GM12878 (cell line): Measurements from ENCODE around the gene MMRN2. TPM values are rescaled to one million over a fixed set of nuclear protein-coding genes. Genes with fewer than 3 reads are reported as not detected.

Experiments
- ATAC-seq: fragments of 200-7000 bp; cut with Tn5 transposase; 3 replicates; pipeline ENCODE4 v1.9.1; 2020; ENCODE audit warnings: mild to moderate bottlenecking, moderate library complexity
- BruUV-seq: library from RNA; stranded (reverse); fragments of 400-500 nt; replicated peaks from 2 replicates; lab custom pipeline; 2021; lab: Mats Ljungman, UMichigan
- CTCF ChIA-PET: fragments of 300-600 bp; sonication (Branson Sonifier 250); formaldehyde crosslinking; extraction: SDS; loops from one replicate; lab custom pipeline; 2021; ENCODE audit warnings: inconsistent platforms; lab: Yijun Ruan, JAX
- POLR2A ChIA-PET: fragments of 350-600 bp; formaldehyde crosslinking; extraction: SDS; loops from one replicate; lab custom pipeline; 2021; ENCODE audit warnings: inconsistent platforms; lab: Charles Lee
- RAD21 ChIA-PET: fragments of 300-600 bp; sonication (Branson Sonifier 250); formaldehyde crosslinking; loops from one replicate; lab custom pipeline; 2023; ENCODE audit warnings: antibody characterized with exemption; ENCODE audit not compliant: unreplicated experiment; lab: Charles Lee
- SMC1A ChIA-PET: fragments of 300-600 bp; sonication (Branson Sonifier 250); formaldehyde crosslinking; loops from one replicate; lab custom pipeline; 2023; ENCODE audit not compliant: unreplicated experiment, uncharacterized antibody; lab: Charles Lee
- DNase-seq: peaks from one replicate; pipeline ENCODE4 v3.0.0-alpha.2; 2011; ENCODE audit warnings: low read depth, low spot score
- FAIRE-seq: peaks from 3 replicates; lab custom pipeline; 2011; peaks lifted over from hg19 to GRCh38; lab: Jason Lieb, UNC
- H2AFZ ChIP-seq: 2 replicates; pipeline ENCODE4 v1.6.0; 2011; ENCODE audit warnings: low read depth, low read length, control low read depth; ENCODE audit not compliant: control insufficient read depth
- H3K27ac ChIP-seq: 2 replicates; pipeline ENCODE4 v1.5.1; 2011; ENCODE audit warnings: control low read depth; ENCODE audit not compliant: control insufficient read depth, insufficient read depth
- H3K27me3 ChIP-seq, 2 experiments: replicated peaks in 1 of 2; 2 replicates each; pipeline versions ENCODE4 v1.6.0 to v1.6.1; 2011; ENCODE audit warnings: low read length in 1 of 2; ENCODE audit not compliant: control insufficient read depth in 2 of 2, insufficient read depth in 2 of 2
- H3K36me3 ChIP-seq, 2 experiments: 2 replicates each; pipeline ENCODE4 v1.5.1; 2011; ENCODE audit warnings: low read length in 1 of 2; ENCODE audit not compliant: control insufficient read depth in 2 of 2, insufficient read depth in 2 of 2
- H3K4me1 ChIP-seq: 2 replicates; pipeline ENCODE4 v1.6.1; 2011; ENCODE audit warnings: mild to moderate bottlenecking, low read length, moderate library complexity, mixed read lengths; ENCODE audit not compliant: control insufficient read depth, insufficient read depth
- H3K4me2 ChIP-seq: 2 replicates; pipeline ENCODE4 v1.6.0; 2011; ENCODE audit warnings: control low read depth; ENCODE audit not compliant: control insufficient read depth, insufficient read depth
- H3K4me3 ChIP-seq: fragments of 200-600 bp; sonication (generic); 2 replicates; pipeline ENCODE4 v1.5.1; 2016
- H3K79me2 ChIP-seq: 2 replicates; pipeline ENCODE4 v1.6.0; 2011; ENCODE audit warnings: low read length; ENCODE audit not compliant: control insufficient read depth, insufficient read depth
- H3K9ac ChIP-seq: 2 replicates; pipeline ENCODE4 v1.8.0; 2011; ENCODE audit warnings: low read length, control low read depth, mixed read lengths; ENCODE audit not compliant: control insufficient read depth, insufficient read depth
- H3K9me3 ChIP-seq: replicated peaks from 3 replicates; pipeline ENCODE4 v1.5.1; 2011; ENCODE audit warnings: mild to moderate bottlenecking, low read length; ENCODE audit not compliant: control insufficient read depth, insufficient read depth
- H4K20me1 ChIP-seq: 2 replicates; pipeline ENCODE4 v1.6.0; 2011; ENCODE audit not compliant: control insufficient read depth, insufficient read depth
- ATF7 ChIP-seq: fragments of 450-650 bp; IDR thresholded peaks from 2 replicates; pipeline ENCODE4 v1.6.1; 2016; ENCODE audit warnings: low read depth, mild to moderate bottlenecking
- BCL11A ChIP-seq: IDR thresholded peaks from 2 replicates; pipeline ENCODE4 v1.6.1; 2011; ENCODE audit warnings: low read depth, low read length
- BRCA1 ChIP-seq: IDR thresholded peaks from 2 replicates; pipeline ENCODE4 v1.6.1; 2011; ENCODE audit warnings: low read depth, low read length, improper control_type of control experiment
- CBFB ChIP-seq: IDR thresholded peaks from 2 replicates; pipeline ENCODE4 v1.6.1; 2016; ENCODE audit warnings: antibody characterized with exemption, low read depth
- CBX5 ChIP-seq: sonication (generic); IDR thresholded peaks from 2 replicates; pipeline ENCODE4 v1.6.1; 2016; ENCODE audit warnings: low read depth, moderate library complexity, mild to moderate bottlenecking, inconsistent platforms
- CHD2 ChIP-seq: IDR thresholded peaks from 2 replicates; pipeline ENCODE4 v1.6.1; 2011; ENCODE audit warnings: low read depth, low read length, improper control_type of control experiment, borderline replicate concordance
- CHD4 ChIP-seq: fragments of 200-600 bp; sonication (generic); IDR thresholded peaks from 2 replicates; pipeline ENCODE4 v1.6.1; 2016; ENCODE audit warnings: mild to moderate bottlenecking
- EGR1 ChIP-seq, 2 experiments: IDR thresholded peaks; 1 replicate in 1 of 2; 2 replicates in 1 of 2; pipeline ENCODE4 v1.6.1; 2011 to 2012; ENCODE audit warnings: low read depth in 2 of 2, low read length in 2 of 2, borderline replicate concordance in 1 of 2, mild to moderate bottlenecking in 1 of 2, moderate library complexity in 1 of 2
- HDAC2 ChIP-seq: fragments of 200-600 bp; sonication (generic); IDR thresholded peaks from 2 replicates; pipeline ENCODE4 v1.6.1; 2017
- JUNB ChIP-seq: IDR thresholded peaks from 2 replicates; pipeline ENCODE4 v1.6.1; 2016; ENCODE audit warnings: antibody characterized with exemption, mild to moderate bottlenecking
- PAX8 ChIP-seq: fragments of 450-650 bp; IDR thresholded peaks from 2 replicates; pipeline ENCODE4 v1.6.1; 2017; ENCODE audit warnings: mild to moderate bottlenecking, moderate library complexity
- RUNX3 ChIP-seq: IDR thresholded peaks from 2 replicates; pipeline ENCODE4 v1.6.1; 2012; ENCODE audit warnings: low read length, inconsistent platforms
- STAT1 ChIP-seq: fragments of 450-650 bp; conservative IDR thresholded peaks from 2 replicates; pipeline ENCODE4 v1.6.1; 2014; ENCODE audit warnings: antibody characterized with exemption, mild to moderate bottlenecking
- TAF1 ChIP-seq: IDR thresholded peaks from 2 replicates; pipeline ENCODE4 v1.6.1; 2011; ENCODE audit warnings: mild to moderate bottlenecking, low read depth, low read length, borderline replicate concordance
- TARDBP ChIP-seq: IDR thresholded peaks from 2 replicates; pipeline ENCODE4 v1.6.1; 2016; ENCODE audit warnings: borderline replicate concordance
- TCF7 ChIP-seq: IDR thresholded peaks from 2 replicates; pipeline ENCODE4 v1.6.1; 2014; ENCODE audit warnings: antibody characterized with exemption, borderline replicate concordance
- WGBS: methylation state at CpG from one replicate; pipeline ENCODE4 v1.1.6; 2016; ENCODE audit warnings: low lambda C conversion rate; ENCODE audit not compliant: insufficient replicate concordance, insufficient coverage; ENCODE audit errors: missing lambda C conversion rate; 5-methylcytosine and 5-hydroxymethylcytosine counted together
- in situ Hi-C: fragments of 300-500 bp; cut with MboI; formaldehyde crosslinking; loops from 9 replicates; pipeline ENCODE4 v1.14.3; 2018; ENCODE audit warnings: mixed read lengths
- intact Hi-C: fragments of 100-400 bp; cut with micrococcal nuclease; formaldehyde crosslinking; loops from one replicate; pipeline ENCODE4 v1.14.2; 2022; ENCODE audit not compliant: unreplicated experiment
- polyA plus RNA-seq, 11 experiments: library from polyadenylated mRNA; depleted of rRNA in 4 of 11; unstranded in 6 of 11; stranded (reverse) in 5 of 11; fragments of >200 nt; fragmentation: Nextera tagmentation in 4 of 11; fragmentation: Illumina TruSeq in 1 of 11; extraction: Ambion mirVana in 4 of 11; extraction: Trizol in 1 of 11; gene quantifications; 1 replicate in 1 of 11; 2 replicates in 10 of 11; pipeline versions ENCODE4 v1.2.1 to v1.2.3, GENCODE V29; 2011 to 2016; ENCODE audit warnings: inconsistent platforms in 2 of 11, missing spikeins in 2 of 11, low read depth in 1 of 11
- total RNA-seq, 4 experiments: library from RNA; depleted of rRNA in 3 of 4; stranded (reverse); fragments of >200 nt in 3 of 4; fragmentation: Illumina TruSeq in 1 of 4; extraction: Trizol in 1 of 4; gene quantifications; 2 replicates each; pipeline versions ENCODE4 v1.2.1 to v1.2.3, GENCODE V29; 2013 to 2021
- TF ChIP-seq, protein P1 (sequence below): IDR thresholded peaks from 2 replicates; pipeline ENCODE4 v1.6.1; 2012; ENCODE audit warnings: low read length, inconsistent platforms
- TF ChIP-seq, protein P2 (sequence below): fragments of 450-650 bp; formaldehyde crosslinking; IDR thresholded peaks from 2 replicates; pipeline ENCODE4 v1.5.0; 2022; ENCODE audit warnings: mild to moderate bottlenecking, missing genetic modification characterization
- TF ChIP-seq, protein P3 (sequence below): fragments of 450-650 bp; IDR thresholded peaks from 2 replicates; pipeline ENCODE4 v1.6.1; 2017; ENCODE audit warnings: low read depth, mild to moderate bottlenecking, moderate library complexity

Gene MMRN2
- total and polyA plus RNA-seq, 10 of the 15 experiments (the other 5 are each of a cell fraction or from before 2014, with no cell fraction given) = 0.09 to 1.0 (median 0.54) TPM; not detected in 3

DNA sequence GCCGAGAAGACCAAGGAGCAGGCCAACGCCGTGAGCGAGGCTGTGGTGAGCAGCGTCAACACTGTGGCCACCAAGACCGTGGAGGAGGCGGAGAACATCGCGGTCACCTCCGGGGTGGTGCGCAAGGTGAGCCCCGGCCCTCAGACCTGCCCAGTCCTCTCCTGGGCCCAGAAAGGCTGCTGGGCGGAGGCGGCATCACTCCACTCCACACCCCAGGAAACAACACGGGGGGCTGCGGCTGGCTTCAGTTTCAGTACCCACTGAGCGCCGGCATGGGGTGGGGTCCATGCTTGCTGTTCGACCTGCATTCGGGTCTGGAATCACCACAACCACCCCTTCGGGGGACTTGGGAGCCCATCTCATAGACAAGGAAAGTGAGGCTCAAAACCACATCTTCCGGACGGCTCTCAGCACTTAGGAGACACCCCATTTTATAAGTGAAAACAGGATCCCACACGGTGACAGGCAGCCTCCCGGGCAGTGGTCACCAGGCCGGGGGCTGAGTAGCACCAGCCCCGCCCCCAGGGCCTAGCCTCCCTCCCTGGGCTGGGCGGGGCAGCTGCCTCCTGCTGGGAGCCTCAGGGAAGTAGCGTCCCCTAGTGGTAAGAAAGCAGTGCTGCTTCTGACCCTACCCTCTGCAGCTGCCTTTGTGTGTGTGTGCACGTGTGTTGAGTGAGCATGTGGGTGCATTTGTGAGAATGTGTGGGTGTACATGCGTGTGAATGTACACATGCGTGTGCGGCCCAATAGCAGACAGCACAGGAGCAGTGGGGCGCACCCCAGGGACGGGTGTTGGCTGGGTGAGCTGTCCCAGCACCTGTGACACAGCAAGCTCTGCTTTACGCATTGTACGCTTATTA is 2.8 kb upstream of the MMRN2 start:
- peak; percentile 64 for FAIRE-seq
- no peak overlapping the region for H3K4me3 ChIP-seq
- H3K79me2 ChIP-seq = no peaks in the 10 kb centered on the region
- H3K4me2 ChIP-seq = no peak overlapping the region
- no peak overlapping the region for H3K27ac ChIP-seq
- DNase-seq = peak; percentile 35
- in situ Hi-C loops = no loop called here
- SMC1A ChIA-PET = interaction anchor here (1.0 kb wide), 1 partner anchor 29 kb away, joined by 3 read pairs; no protein-coding TSS in a partner anchor
- CTCF ChIA-PET = interaction anchor here (0.8 to 2.8 kb wide), 16 partner anchors 9 to 273 kb away, joined by 3 to 14 read pairs (median 4); no protein-coding TSS in a partner anchor
- H3K9me3 ChIP-seq = no peaks in the 10 kb centered on the region
- H3K4me1 ChIP-seq = peaks cover 25% of the 10 kb centered on the region
- H3K9ac ChIP-seq = no peak overlapping the region
- peak; percentile 91 for ATAC-seq
- BruUV-seq = no TSS peak
- no peaks in the 10 kb centered on the region for H3K36me3 ChIP-seq
- no peaks in the 10 kb centered on the region for H3K27me3 ChIP-seq
- POLR2A ChIA-PET = interaction anchor here (1.0 to 1.4 kb wide), 2 partner anchors 11 to 274 kb away, joined by 3 to 5 read pairs; no protein-coding TSS in a partner anchor
- 50% methylated on average over 35 of the region's 37 CpGs for WGBS
- intact Hi-C loops = no loop called here
- H4K20me1 ChIP-seq = no peaks in the 10 kb centered on the region
- RAD21 ChIA-PET = interaction anchor here (0.6 to 1.2 kb wide), 7 partner anchors 11 to 317 kb away, joined by 3 to 12 read pairs (median 4); no protein-coding TSS in a partner anchor
- H2AFZ ChIP-seq = peak overlapping the region; percentile 55
- no peak for TF ChIP-seq TAF1
- 0 out of 2 replicates have a peak, but pooled peaks have one; percentile 11 for TF ChIP-seq RUNX3
- TF ChIP-seq TCF7 = no peak
- no peak for TF ChIP-seq BRCA1
- TF ChIP-seq, protein P1, sequence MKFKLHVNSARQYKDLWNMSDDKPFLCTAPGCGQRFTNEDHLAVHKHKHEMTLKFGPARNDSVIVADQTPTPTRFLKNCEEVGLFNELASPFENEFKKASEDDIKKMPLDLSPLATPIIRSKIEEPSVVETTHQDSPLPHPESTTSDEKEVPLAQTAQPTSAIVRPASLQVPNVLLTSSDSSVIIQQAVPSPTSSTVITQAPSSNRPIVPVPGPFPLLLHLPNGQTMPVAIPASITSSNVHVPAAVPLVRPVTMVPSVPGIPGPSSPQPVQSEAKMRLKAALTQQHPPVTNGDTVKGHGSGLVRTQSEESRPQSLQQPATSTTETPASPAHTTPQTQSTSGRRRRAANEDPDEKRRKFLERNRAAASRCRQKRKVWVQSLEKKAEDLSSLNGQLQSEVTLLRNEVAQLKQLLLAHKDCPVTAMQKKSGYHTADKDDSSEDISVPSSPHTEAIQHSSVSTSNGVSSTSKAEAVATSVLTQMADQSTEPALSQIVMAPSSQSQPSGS = no peak
- no peak for TF ChIP-seq EGR1 (IDR thresholded peaks at IDR 0.05; ENCODE audit: borderline replicate concordance in 1 of 2, low read depth in 2 of 2, low read length in 2 of 2)
- no peak for TF ChIP-seq TARDBP
- TF ChIP-seq CHD4 = no peak
- no peak for TF ChIP-seq BCL11A
- TF ChIP-seq, protein P2, sequence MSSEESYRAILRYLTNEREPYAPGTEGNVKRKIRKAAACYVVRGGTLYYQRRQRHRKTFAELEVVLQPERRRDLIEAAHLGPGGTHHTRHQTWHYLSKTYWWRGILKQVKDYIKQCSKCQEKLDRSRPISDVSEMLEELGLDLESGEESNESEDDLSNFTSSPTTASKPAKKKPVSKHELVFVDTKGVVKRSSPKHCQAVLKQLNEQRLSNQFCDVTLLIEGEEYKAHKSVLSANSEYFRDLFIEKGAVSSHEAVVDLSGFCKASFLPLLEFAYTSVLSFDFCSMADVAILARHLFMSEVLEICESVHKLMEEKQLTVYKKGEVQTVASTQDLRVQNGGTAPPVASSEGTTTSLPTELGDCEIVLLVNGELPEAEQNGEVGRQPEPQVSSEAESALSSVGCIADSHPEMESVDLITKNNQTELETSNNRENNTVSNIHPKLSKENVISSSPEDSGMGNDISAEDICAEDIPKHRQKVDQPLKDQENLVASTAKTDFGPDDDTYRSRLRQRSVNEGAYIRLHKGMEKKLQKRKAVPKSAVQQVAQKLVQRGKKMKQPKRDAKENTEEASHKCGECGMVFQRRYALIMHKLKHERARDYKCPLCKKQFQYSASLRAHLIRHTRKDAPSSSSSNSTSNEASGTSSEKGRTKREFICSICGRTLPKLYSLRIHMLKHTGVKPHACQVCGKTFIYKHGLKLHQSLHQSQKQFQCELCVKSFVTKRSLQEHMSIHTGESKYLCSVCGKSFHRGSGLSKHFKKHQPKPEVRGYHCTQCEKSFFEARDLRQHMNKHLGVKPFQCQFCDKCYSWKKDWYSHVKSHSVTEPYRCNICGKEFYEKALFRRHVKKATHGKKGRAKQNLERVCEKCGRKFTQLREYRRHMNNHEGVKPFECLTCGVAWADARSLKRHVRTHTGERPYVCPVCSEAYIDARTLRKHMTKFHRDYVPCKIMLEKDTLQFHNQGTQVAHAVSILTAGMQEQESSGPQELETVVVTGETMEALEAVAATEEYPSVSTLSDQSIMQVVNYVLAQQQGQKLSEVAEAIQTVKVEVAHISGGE (CRISPR knock-in tag) = no peak
- TF ChIP-seq STAT1 = 0 out of 2 replicates have a peak, but pooled peaks have one; percentile 39
- TF ChIP-seq ATF7 = no peak
- no peak for TF ChIP-seq JUNB
- TF ChIP-seq, protein P3, sequence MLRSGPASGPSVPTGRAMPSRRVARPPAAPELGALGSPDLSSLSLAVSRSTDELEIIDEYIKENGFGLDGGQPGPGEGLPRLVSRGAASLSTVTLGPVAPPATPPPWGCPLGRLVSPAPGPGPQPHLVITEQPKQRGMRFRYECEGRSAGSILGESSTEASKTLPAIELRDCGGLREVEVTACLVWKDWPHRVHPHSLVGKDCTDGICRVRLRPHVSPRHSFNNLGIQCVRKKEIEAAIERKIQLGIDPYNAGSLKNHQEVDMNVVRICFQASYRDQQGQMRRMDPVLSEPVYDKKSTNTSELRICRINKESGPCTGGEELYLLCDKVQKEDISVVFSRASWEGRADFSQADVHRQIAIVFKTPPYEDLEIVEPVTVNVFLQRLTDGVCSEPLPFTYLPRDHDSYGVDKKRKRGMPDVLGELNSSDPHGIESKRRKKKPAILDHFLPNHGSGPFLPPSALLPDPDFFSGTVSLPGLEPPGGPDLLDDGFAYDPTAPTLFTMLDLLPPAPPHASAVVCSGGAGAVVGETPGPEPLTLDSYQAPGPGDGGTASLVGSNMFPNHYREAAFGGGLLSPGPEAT = no peak
- no peak for TF ChIP-seq PAX8
- no peak for TF ChIP-seq HDAC2
- no peak for TF ChIP-seq CBX5
- no peak for TF ChIP-seq CHD2
- no peak for TF ChIP-seq CBFB
